ENCODE data around the gene CALHM4. TPM values are rescaled to one million over a fixed set of nuclear protein-coding genes. Genes with fewer than 3 reads are reported as not detected.

The CALHM4 gene
- total RNA-seq, 1 donor from 2014 or later, result not detected

DNA sequence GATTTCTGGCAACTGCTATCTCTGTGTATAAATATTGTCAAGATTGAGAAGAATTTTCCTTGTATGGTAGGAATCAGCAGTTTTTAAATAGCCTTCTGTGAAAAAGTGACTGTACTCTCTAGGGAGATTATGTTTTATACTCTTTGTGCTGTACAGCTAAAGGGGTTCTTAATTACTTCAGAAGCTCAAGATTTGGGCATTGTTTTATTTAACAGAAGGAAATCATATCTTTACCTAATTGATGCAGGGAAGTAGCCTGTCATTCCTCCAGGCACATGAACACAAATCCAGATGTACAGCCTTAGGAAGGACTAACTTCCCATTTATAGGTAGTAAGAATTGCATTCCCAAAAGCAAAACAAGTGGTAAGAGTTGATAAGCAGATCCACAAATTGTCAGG is 40.8 kb upstream of the CALHM4 start:
- Mint-ChIP-seq H3K4me3 (ENCODE audit: unreplicated experiment) (peak overlapping the region; percentile 87), H3K27me3 (ENCODE audit: low read depth) (no peaks in the 10 kb centered on the region), H3K9me3 (ENCODE audit: low read depth) (peaks cover 15% of the 10 kb centered on the region), H3K27ac (ENCODE audit: unreplicated experiment) (peak overlapping the region; percentile 99), H3K4me1 (ENCODE audit: low read depth) (peaks cover 35% of the 10 kb centered on the region), H3K36me3 (ENCODE audit: low read depth) (peaks cover 11% of the 10 kb centered on the region)
- no peak for DNase-seq (ENCODE audit: low spot score)
- TF ChIP-seq, protein P1, sequence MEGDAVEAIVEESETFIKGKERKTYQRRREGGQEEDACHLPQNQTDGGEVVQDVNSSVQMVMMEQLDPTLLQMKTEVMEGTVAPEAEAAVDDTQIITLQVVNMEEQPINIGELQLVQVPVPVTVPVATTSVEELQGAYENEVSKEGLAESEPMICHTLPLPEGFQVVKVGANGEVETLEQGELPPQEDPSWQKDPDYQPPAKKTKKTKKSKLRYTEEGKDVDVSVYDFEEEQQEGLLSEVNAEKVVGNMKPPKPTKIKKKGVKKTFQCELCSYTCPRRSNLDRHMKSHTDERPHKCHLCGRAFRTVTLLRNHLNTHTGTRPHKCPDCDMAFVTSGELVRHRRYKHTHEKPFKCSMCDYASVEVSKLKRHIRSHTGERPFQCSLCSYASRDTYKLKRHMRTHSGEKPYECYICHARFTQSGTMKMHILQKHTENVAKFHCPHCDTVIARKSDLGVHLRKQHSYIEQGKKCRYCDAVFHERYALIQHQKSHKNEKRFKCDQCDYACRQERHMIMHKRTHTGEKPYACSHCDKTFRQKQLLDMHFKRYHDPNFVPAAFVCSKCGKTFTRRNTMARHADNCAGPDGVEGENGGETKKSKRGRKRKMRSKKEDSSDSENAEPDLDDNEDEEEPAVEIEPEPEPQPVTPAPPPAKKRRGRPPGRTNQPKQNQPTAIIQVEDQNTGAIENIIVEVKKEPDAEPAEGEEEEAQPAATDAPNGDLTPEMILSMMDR (IDR thresholded peaks at IDR 0.05), result no peak

DNA sequence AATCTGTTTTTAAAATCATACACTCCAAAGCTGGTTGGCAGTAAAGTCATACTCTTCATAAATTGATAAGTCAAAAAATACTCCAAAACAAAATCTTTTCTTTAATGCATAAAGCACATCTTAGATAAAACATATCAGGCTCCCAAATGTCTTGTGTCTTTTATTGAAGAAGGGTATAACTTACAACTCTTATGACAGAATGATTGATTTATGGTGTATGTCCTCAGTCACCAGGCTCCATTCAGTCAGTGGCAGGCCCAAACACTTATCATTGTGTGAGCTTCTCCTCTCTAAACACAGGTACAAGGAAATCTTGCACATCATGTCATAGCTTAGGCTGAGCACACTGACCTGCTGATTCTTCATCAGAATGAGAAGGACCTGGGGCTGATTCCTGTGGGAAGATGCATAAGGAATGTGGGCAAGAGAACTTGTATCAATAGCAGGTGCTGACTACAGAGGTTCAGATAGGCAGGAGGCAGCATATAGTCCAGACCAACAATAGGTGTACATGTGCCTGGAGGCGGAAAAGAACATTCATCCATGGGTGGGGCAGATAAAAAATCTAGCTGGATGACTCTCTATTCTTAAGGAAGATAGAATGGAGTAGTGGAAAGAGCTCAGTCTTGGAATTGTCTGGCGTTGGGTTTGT is 40.2 kb upstream of the CALHM4 start:
- H3K4me1 Mint-ChIP-seq (ENCODE audit: low read depth), result peaks cover 35% of the 10 kb centered on the region
- peaks cover 11% of the 10 kb centered on the region for H3K36me3 Mint-ChIP-seq (ENCODE audit: low read depth)
- TF ChIP-seq, protein P1 (IDR thresholded peaks at IDR 0.05), result no peak
- H3K4me3 Mint-ChIP-seq (ENCODE audit: unreplicated experiment), result peak overlapping the region; percentile 87
- H3K27ac Mint-ChIP-seq (ENCODE audit: unreplicated experiment), result peak overlapping the region; percentile 13
- no peaks in the 10 kb centered on the region for H3K27me3 Mint-ChIP-seq (ENCODE audit: low read depth)
- peaks cover 15% of the 10 kb centered on the region for H3K9me3 Mint-ChIP-seq (ENCODE audit: low read depth)
- no peak for DNase-seq (ENCODE audit: low spot score)

DNA sequence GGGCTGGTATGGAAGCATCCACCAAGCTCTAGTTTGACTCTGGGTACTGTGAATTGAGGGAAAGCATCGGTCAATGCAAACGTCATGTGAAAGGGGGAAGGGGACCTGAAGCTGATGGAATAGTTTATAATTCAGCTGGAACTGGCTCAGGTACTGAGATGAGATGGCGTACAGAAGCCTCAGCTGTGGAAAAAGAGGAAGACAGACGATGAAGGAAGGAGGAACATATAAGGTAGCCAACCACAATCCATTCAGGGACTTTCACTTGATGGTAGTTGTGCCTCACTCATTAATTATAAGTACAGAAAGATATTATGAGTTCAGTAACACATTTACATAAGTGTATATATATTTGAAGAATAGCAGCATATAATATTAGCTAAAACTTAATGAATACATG is 39.4 kb upstream of the CALHM4 start:
- Mint-ChIP-seq H3K4me1 (ENCODE audit: low read depth) (peaks cover 35% of the 10 kb centered on the region), H3K36me3 (ENCODE audit: low read depth) (peaks cover 11% of the 10 kb centered on the region), H3K9me3 (ENCODE audit: low read depth) (peaks cover 7% of the 10 kb centered on the region), H3K27ac (ENCODE audit: unreplicated experiment) (no peak overlapping the region), H3K27me3 (ENCODE audit: low read depth) (no peaks in the 10 kb centered on the region), H3K4me3 (ENCODE audit: unreplicated experiment) (peak overlapping the region; percentile 87)
- DNase-seq (ENCODE audit: low spot score), result no peak
- TF ChIP-seq, protein P1 (IDR thresholded peaks at IDR 0.05), result no peak

DNA sequence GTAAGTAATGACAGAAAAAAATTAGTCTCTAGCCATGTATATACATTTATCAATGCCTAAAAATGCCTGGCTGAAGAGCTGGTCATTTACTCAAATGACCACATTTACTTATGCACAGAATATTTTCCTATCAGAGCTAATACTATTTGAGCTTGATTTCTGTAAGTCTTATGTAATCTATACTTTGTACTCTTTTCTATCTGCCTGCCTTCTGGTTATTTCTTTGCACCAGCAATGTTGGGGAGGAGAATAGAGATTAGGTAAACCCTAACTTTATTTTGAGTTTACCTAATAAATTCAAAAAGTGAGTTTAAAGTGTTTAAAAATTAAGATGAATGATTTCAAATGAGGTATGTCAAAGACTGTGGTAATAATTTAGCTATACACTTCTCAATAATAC is 38.4 kb upstream of the CALHM4 start:
- Mint-ChIP-seq H3K4me1 (ENCODE audit: low read depth) (peaks cover 35% of the 10 kb centered on the region), H3K36me3 (ENCODE audit: low read depth) (peaks cover 11% of the 10 kb centered on the region), H3K27ac (ENCODE audit: unreplicated experiment) (no peak overlapping the region), H3K4me3 (ENCODE audit: unreplicated experiment) (no peak overlapping the region), H3K27me3 (ENCODE audit: low read depth) (no peaks in the 10 kb centered on the region), H3K9me3 (ENCODE audit: low read depth) (no peaks in the 10 kb centered on the region)
- TF ChIP-seq, protein P1 (IDR thresholded peaks at IDR 0.05), result no peak
- no peak for DNase-seq (ENCODE audit: low spot score)

DNA sequence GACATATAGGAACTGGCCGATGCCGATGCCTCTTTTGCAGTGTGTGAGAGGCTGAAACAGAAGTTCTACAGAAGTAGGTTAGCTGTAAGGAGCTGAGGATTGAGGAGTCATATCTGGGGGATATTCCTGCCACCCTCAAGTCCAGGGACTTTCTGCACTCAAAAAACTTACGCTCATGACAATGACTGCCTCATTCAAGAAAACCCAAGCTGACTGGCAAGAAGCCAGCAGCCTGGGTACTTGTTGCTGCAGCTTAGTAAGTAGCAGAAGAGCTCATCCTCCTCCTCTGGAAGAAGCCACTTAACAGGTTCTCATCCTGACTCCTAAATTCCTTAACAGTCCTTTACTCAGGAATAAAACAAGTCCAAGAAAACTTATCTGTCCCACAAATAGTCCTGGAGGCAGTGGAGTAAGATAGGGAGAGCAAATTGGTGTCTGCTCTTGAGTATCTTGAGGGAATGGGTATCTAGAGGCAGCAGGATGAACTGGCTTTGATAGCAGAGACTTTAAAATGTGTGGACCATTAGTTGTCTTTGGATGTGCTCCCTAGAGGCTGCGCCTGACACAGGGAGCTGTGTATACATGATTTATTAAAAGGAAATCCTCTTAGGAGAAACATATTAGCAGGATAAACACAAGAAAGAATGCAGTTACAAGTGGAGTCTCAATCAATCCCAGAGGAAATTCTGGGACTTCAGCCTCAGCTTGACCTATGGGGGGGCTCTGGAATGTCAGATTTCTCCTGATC is 34.8 kb upstream of the CALHM4 start:
- Mint-ChIP-seq H3K27me3 (ENCODE audit: low read depth) (no peaks in the 10 kb centered on the region), H3K4me1 (ENCODE audit: low read depth) (peaks cover 10% of the 10 kb centered on the region), H3K27ac (ENCODE audit: unreplicated experiment) (no peak overlapping the region), H3K9me3 (ENCODE audit: low read depth) (no peaks in the 10 kb centered on the region), H3K36me3 (ENCODE audit: low read depth) (peaks cover 11% of the 10 kb centered on the region), H3K4me3 (ENCODE audit: unreplicated experiment) (no peak overlapping the region)
- DNase-seq (ENCODE audit: low spot score), result no peak
- TF ChIP-seq, protein P1 (IDR thresholded peaks at IDR 0.05), result no peak
